ENCODE measurements around the gene URI1.
A peak's percentile ranks its signal among the peaks of the same experiment; 100 is the strongest.
"Not testable (repeated sequence)": the region's sequence is repeated elsewhere in the genome, so short reads cannot be mapped to it uniquely, and the experiment has no call there.

The URI1 gene

GRCh38 chr19:29942404-29943261, 594 bp downstream of the URI1 start:
- DNase-seq (ENCODE audit: low read depth), result peak; percentile 67

DNA sequence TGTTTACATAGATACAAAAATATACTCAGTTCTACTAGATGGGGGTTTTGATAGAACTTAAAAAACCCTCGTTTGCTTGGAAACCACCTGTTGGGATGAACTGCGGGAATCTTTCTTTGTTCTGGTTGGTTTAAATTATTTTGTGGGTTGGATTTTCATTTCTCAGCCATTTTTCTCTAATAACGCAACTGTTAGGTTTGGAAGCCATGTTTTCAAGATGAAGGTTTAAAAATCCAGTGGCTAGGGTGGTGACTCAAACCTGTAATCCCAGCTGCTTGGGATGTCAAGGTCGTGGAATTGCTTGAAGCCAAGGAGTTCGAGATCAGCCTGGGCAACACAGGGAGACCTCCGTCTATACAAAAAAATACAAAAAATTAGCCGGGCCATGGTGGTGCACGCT, 1.6 kb downstream of the URI1 start:
- DNase-seq (ENCODE audit: low read depth), result no peak

DNA sequence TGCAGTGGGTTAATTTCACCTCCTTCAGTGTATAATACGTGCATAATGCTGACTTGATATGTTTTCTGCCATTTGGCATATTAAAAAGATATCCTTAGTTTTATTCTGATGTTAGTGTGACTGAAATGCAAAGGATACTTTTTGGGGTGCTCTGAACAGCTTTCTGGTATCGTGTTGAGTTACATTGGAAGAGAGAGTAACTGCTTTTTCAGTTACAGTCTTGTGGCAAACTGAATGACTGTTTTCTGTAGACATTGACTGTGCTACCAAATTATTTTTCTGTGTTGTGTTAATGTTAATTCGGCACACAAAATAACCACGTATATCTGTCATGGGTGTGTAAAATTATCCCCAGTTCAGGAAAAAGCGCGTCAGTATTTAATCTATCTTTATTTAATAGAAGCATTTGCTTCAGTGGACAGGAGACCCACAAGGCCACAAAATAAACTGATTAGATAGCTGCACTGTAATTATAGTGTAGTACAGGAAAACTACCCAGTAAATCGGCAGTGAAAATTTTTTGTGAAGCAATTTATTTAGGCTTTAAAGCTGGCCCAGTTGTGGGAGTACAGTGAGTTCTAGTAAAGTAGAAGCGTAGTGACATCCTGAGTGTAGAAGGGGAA, 2.5 kb downstream of the URI1 start:
- no peak for DNase-seq (ENCODE audit: low read depth)

DNA sequence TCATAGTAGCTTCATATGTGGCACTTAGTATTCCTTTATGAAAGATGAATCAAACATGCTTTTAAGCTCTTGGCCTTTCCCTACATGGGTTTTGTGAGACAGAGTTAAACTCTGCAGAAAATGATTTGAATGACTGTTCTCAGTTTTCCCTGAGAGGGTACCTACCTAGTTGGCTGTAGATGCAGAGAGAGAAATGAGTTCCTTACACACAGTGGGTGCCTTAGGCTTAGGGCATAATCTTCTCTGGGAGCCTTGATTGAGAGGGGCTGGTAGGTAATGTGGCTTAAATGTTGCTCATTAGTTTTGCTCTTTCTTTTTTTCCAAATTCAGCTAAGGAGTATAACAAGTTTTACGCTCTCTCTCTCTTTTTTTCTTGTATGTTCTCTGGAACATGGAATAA, 3.0 kb downstream of the URI1 start:
- no peak for DNase-seq (ENCODE audit: low read depth)

GRCh38 chr19:29945433-29945832, 3.4 kb downstream of the URI1 start:
- no peak for DNase-seq (ENCODE audit: low read depth)

DNA sequence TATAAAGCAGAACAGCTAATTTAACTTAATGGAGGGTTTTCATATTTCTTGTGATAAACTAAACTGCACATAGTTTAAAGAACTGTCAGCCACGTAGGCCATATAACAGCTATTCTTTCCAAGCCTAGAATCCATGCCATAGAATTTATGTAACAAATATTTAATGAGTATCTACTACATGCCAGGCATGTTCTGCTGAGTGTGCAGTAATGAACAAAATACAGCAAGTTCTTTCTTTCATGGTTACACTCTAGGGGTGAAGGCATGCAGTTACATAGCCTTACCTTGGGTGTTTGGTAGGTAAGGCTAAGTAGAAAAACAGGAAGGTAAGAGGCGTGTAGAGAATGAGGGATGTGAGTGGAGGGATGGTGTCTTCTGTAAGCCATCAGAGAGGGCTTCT, 4.6 kb downstream of the URI1 start:
- DNase-seq (ENCODE audit: low read depth), result no peak

GRCh38 chr19:29947871-29948270, 5.8 kb downstream of the URI1 start:
- DNase-seq (ENCODE audit: low read depth), result no peak

GRCh38 chr19:29948759-29949470, 6.9 kb downstream of the URI1 start:
- DNase-seq (ENCODE audit: low read depth), result not testable (repeated sequence)

GRCh38 chr19:29952177-29952576, 10.1 kb downstream of the URI1 start:
- no peak for DNase-seq (ENCODE audit: low read depth)

DNA sequence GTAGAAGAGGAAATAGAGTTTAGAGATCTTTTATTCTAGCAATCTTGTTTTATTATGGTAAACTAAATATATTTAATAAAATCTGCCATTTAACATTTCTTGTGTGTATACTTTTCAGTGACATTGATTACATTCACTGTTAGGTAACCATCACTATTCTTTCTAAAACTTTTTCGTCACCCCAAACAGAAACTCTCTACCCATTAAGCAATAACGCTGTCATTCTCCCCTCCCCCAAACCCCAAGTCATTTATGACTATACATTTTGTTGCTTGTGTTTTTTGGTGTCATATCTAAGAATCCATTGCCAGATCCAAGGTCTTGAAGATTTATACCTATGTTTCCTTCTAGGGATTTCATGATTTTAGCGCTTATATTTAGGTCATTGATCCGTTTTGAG, 10.6 kb downstream of the URI1 start:
- DNase-seq (ENCODE audit: low read depth), result no peak

GRCh38 chr19:29953352-29954247, 11.6 kb downstream of the URI1 start:
- DNase-seq (ENCODE audit: low read depth), result no peak

- DNase-seq (ENCODE audit: low read depth), result no peak
These were observed 14.8 kb downstream of the URI1 start for GRCh38 chr19:29956855-29957254.

- no peak for DNase-seq (ENCODE audit: low read depth)
These were observed 19.3 kb downstream of the URI1 start for GRCh38 chr19:29961311-29961710.

DNA sequence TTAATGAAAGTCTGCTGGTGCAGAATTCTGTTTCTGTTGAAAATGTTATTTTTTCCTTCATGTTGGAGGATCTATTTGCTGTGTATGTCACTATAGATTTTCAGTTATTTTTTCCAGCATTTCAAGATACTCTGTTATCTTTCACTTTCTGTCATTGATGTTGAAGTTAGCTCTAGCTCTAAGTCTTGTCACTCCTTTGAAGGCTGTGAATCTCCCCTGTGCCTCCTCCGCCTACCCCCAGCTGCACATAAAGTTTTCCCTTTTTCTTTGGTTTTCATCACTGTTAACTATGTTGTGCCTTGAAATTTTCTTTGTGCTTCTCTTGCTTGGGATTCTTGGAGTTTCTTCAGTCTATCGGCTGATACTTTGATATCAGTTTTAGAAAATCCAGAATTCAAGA, 20.8 kb downstream of the URI1 start:
- no peak for DNase-seq (ENCODE audit: low read depth)

GRCh38 chr19:29963576-29963975, 21.5 kb downstream of the URI1 start:
- no peak for DNase-seq (ENCODE audit: low read depth)

DNA sequence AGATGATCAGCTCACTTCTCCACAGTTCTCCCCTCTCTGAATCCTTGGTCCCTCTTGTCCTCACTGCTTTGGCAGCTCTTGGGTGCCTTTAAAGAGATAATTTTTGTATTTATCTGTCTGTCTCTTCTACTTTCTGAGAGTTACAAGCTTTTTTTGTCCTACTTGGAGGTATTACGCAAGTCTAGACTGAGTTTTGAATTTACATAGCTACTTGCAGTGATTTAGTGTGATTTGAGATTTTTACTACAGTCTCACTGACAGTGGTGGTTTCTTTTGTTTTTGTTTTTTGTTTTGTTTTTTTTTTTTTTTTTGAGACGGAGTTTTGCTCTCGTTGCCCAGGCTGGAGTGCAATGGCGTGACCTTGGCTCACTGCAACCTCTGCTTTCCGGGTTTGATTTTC, 22.1 kb downstream of the URI1 start:
- no peak for DNase-seq (ENCODE audit: low read depth)

- no peak for DNase-seq (ENCODE audit: low read depth)
These were observed 23.5 kb downstream of the URI1 start for GRCh38 chr19:29965492-29965891.

DNA sequence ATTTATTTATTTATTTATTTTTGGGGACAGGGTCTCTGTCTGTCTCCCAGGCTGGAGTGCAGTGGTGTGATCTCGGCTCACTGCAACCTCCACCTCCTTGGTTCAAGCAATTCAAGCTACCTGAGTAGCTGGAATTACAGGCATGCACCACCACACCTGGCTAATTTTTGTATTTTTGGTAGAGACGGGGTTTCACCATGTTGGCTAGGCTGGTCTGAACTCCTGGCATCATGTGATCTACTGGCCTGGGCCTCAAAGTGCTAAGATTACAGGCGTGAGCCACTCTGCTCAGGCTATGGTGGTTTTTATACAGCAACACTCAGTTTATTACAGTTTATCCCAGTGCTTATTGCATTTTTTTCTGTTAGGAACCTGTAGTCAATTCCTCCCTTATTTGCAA, 24.1 kb downstream of the URI1 start:
- DNase-seq (ENCODE audit: low read depth), result not testable (repeated sequence)

GRCh38 chr19:29966588-29967249, 24.7 kb downstream of the URI1 start:
- DNase-seq (ENCODE audit: low read depth), result no peak

- DNase-seq (ENCODE audit: low read depth), result no peak
These were observed 25.6 kb downstream of the URI1 start for GRCh38 chr19:29967623-29968022.

GRCh38 chr19:29969891-29970290, 27.9 kb downstream of the URI1 start:
- DNase-seq (ENCODE audit: low read depth), result no peak

Measured in activated T-cell treated with anti-CD3 and anti-CD28 coated beads for 24 hours (primary cell).